ENCODE measurements around the gene ABCA7.
A peak's percentile ranks its signal among the peaks of the same experiment; 100 is the strongest.

The ABCA7 gene

DNA sequence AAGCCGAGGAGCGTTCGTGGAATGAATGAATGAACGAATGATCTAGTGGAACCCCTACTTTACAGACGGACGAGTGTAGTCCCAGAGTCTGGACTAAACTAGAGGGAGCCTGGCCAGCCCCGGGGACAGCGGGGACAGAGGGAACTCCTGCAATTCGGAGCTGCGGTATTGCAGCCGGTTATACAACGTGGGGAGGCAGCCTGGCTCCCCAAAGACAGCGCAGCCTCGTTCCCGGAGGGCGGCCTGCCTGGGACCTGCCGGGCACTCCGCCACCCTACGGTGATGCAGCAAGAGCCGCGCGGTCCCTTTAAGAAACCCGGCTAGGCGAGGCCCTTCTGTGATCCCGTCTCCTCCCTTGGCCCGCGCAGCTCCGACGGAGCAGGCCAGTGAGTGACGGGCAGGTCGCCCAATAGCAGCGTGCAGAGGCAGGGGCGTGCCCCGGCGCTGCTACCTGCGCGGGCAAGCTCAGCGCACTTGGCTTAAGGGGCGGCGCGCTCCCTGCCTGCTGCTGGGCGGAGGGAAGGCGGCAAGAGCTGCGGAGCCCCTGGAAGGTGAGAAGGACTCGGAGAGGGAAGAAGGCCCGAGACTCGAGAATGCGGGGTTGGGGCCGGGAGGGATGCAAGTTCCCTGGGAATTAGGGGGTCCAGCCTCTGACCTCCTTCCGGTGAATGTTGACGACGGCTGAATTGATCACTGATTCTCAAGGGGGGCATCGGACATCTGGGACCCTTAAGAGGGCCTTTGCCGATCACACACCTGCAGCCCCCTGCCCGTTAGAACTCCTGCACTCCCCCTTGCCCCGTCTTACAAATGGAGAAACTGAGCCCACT, at the start of gene ABCA7:
ABCA7 (plus strand) TSS at position 462 of the 830 bp plus-strand sequence. CDS start 1,255 bp downstream, outside the sequence.
- DNase-seq (ENCODE audit: extremely low read depth in 1 of 2, low read depth in 1 of 2) = peak; percentile 98 to 99

DNA sequence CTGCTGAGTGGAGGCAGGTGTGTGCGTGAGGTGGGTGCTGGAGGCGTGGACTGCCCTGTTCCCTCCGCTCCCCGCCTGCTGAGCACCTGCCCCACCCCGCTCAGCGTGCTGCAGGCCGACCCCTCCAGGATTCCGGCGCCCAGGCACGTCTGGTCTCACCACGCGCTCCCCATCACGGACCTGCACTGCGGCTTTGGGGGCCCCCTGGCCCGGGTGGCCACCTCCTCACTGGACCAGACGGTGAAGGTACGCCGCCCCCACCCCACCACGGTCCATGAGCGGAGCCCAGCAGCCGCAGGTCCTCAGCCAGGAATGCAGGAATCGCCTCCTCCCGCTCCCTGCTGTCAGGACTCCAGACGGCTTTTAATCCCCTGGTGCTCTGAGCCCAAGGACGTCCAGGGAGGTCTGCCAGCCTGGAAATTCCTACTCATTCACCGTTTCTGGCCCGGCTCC, 49.8 kb upstream of the ABCA7 start:
- DNase-seq (ENCODE audit: extremely low read depth in 1 of 2, low read depth in 1 of 2) = no peak

GRCh38 chr19:990746-991145, 49.2 kb upstream of the ABCA7 start:
- no peak for DNase-seq (ENCODE audit: extremely low read depth in 1 of 2, low read depth in 1 of 2)

DNA sequence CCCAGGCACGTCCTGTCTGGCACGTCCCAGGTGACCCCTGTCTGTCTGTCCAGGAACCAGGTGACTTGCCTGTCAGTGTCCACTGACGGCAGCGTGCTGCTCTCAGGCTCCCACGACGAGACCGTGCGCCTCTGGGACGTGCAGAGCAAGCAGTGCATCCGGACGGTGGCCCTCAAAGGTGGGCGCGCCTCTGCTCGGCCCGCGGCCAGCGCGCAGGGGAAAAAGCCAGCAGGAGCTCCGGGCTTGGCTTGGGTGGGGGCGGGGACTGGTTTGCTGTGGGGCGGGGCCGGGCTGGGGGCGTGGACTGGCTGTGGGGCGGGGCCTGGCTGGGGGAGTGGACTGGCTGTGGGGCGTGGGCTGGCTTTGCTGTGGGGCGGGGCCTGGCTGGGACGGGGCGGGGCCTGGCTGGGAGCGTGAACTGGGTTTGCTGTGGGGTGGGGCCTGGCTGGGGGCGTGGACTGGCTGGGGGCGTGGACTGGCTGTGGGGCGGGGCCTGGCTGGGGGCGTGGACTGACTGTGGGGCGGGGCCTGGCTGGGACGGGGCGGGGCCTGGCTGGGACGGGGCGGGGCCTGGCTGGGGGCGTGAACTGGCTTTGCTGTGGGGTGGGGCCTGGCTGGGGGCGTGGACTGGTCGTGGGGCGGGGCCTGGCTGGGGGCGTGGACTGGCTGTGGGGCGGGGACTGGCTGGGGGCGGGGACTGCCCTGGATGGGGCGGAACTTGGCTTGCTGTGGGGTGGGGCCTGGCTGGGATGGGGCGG, 48.6 kb upstream of the ABCA7 start:
- peak in 1 of 2 donors; percentile 73 for DNase-seq (ENCODE audit: extremely low read depth in 1 of 2, low read depth in 1 of 2)

DNA sequence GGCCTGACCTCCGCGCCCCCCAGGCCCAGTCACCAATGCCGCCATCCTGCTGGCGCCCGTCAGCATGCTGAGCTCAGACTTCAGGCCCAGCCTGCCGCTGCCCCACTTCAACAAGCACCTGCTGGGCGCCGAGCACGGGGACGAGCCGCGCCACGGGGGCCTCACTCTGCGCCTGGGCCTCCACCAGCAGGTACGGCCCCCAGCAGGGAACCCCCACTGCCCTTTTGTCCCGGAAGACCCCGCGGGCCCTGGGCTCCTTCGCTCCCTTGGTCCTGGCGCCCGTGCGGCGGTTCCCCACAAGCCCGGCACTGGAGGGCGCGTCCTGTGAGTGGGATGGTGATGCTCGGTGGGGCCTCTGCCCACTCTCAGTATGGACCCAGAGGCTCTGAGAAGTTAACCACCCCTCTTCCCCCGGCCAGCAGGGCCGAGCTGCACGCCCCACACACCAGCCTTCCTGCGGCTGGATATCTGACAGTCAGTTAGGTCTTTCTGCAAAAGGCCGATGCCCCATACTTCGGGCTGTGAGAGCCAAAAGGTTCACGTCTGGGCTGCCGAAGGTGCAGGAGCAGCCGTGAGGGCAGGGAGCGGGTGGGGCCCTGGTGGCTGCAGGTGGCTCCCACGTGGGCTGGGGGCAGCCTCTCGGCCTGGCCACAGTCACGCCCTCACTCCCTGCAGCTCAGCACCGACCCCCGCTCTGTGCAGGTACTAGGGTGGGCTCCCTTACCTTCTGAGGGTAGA, 47.8 kb upstream of the ABCA7 start:
- no peak for DNase-seq (ENCODE audit: extremely low read depth in 1 of 2, low read depth in 1 of 2)

- no peak for DNase-seq (ENCODE audit: extremely low read depth in 1 of 2, low read depth in 1 of 2)
These were observed 47.2 kb upstream of the ABCA7 start for GRCh38 chr19:992670-993055.

DNA sequence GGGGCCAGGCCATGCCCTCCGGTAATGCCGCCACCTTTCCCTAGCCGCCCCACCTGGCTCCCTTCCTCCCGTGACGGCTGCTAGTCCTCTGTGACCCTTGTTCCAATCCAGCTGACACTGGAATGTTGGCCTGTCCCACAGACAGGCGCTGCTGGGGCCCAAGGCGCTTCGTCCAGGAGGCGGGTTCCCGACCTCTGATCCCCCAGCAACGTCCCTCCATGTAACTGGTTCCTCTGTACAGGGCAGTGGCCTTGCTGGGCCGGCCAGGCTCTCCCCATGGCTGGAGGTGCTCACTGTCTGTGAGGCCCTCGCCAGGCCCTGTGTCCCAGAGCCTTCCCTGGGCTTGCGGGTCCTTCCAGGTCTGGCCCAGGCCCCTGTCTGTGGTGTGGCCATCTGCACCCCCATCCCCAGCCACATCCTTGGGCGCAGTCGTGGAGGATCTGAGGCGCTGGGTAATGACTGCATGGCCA, 46.5 kb upstream of the ABCA7 start:
- DNase-seq (ENCODE audit: extremely low read depth in 1 of 2, low read depth in 1 of 2) = no peak

DNA sequence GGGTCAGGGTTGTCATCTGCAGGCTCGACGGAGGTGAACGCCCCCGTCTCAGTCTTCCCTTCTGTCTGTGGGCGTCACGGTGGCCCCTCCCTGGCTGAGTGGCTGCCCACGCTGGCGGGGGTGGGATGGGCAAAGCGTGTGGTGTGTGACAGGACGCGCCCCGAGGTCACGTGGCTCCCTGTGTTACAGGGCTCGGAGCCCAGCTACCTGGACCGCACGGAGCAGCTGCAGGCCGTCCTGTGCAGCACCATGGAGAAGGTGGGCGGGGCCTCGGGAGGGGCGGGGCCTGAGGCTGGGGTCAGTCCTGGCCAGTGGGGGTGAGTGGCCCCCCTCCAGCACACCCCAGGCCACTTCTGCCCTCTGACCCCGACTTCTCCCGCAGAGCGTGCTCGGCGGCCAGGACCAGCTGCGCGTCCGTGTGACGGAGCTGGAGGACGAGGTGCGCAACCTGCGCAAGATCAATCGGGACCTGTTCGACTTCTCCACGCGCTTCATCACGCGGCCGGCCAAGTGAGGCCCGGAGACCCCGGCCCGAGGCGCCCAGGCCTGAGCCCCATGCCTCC, 46.0 kb upstream of the ABCA7 start:
- no peak for DNase-seq (ENCODE audit: extremely low read depth in 1 of 2, low read depth in 1 of 2)

GRCh38 chr19:994516-994915, 45.4 kb upstream of the ABCA7 start:
- DNase-seq (ENCODE audit: extremely low read depth in 1 of 2, low read depth in 1 of 2) = no peak

- DNase-seq (ENCODE audit: extremely low read depth in 1 of 2, low read depth in 1 of 2) = no peak
These were observed 44.7 kb upstream of the ABCA7 start for GRCh38 chr19:995051-995827.

- DNase-seq (ENCODE audit: extremely low read depth in 1 of 2, low read depth in 1 of 2) = peak in 1 of 2 donors; percentile 47
These were observed 43.7 kb upstream of the ABCA7 start for GRCh38 chr19:996051-996838.

DNA sequence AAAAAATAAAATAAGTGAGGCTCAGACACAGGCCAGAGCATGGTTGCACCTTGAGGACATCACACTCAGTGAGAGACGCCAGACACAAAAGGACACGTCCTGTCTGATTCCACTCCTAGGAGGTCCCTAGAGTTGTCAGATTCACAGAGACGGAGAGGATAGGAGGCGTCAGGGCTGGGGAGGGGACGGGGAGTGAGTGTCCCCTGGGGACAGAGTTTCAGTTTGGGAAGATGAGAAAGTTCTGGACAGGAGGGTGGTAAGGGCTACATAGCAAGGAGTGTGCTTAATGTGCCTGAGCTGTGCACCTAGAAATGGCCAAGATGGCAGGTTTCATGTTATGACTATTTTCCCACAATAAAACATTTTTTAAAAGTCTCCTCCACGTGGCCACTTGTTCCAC, 41.8 kb upstream of the ABCA7 start:
- no peak for DNase-seq (ENCODE audit: extremely low read depth in 1 of 2, low read depth in 1 of 2)

- no peak for DNase-seq (ENCODE audit: extremely low read depth in 1 of 2, low read depth in 1 of 2)
These were observed 40.6 kb upstream of the ABCA7 start for GRCh38 chr19:999379-999719.

- DNase-seq (ENCODE audit: extremely low read depth in 1 of 2, low read depth in 1 of 2) = peak in 1 of 2 donors; percentile 49
These were observed 39.8 kb upstream of the ABCA7 start, which contains the start of gene GRIN3B for GRCh38 chr19:1000095-1000494. Gene GRIN3B (plus strand): TSS chr19:1000419. CDS start chr19:1000438, 19 bp downstream.

- DNase-seq (ENCODE audit: extremely low read depth in 1 of 2, low read depth in 1 of 2) = no peak
These were observed 39.0 kb upstream of the ABCA7 start for GRCh38 chr19:1000591-1001537.

GRCh38 chr19:1001538-1002166, 38.3 kb upstream of the ABCA7 start:
- DNase-seq (ENCODE audit: extremely low read depth in 1 of 2, low read depth in 1 of 2) = peak in 1 of 2 donors; percentile 41

- DNase-seq (ENCODE audit: extremely low read depth in 1 of 2, low read depth in 1 of 2) = no peak
These were observed 37.3 kb upstream of the ABCA7 start for GRCh38 chr19:1002600-1002999.

GRCh38 chr19:1003283-1003682, 36.6 kb upstream of the ABCA7 start:
- no peak for DNase-seq (ENCODE audit: extremely low read depth in 1 of 2, low read depth in 1 of 2)

Measured in stimulated activated CD8-positive, alpha-beta memory T cell treated with anti-CD3 and anti-CD28 coated beads, Interleukin-7, amount 100 ng/mL, for 48 hours (primary cell).